ENCODE results near the gene LAMC3. TPM values are rescaled to one million over a fixed set of nuclear protein-coding genes. Genes with fewer than 3 reads are reported as not detected.
"Not testable (repeated sequence)": the region's sequence is repeated elsewhere in the genome, so short reads cannot be mapped to it uniquely, and the experiment has no call there.

The LAMC3 gene
- total RNA-seq, 2 experiments from 2014 or later = 0.66 to 1.7 TPM

DNA sequence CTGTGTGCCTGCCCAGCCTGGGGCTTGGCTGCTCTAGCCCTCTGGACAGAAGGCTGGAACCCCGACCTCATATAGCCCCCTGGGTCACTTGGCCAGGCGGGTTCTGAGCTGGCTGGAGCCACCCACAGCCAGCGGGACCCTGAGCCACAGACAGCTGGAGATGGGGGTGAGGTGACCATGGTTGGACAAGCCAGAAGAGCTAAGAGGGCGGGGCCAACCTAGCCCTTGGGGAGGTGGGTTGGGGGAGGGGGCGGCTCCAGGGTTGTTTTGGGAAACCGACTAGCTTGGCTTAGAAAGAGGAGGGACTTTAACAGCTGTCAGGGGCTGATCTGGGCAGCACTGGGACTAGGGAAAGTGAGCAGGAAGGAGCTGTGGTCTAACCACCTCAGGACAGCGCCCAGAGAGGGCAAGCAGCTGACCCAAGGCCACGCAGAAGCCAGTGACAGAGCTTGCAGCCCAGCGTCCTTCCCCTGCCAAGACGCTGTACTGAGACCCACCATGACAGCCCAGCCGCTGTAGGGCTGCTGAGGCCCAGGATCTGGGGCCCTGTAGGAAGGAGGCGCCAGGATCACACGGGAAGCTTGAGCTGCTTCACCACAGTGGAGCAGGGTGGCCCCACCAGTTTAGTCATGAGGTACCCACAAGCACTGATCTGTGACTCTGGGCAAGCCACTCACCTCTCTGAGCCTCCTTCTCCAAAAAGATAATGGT is 89.6 kb downstream of the LAMC3 start:
- Histone ChIP-seq H3K4me3 (ENCODE audit: low read length) (no peak overlapping the region), H3K36me3 (ENCODE audit: insufficient read depth, low read length) (no peaks in the 10 kb centered on the region), H3K9me3 (ENCODE audit: control insufficient read depth in 1 of 2, insufficient read depth in 1 of 2, low read length in 2 of 2) (peaks cover 0 to 12% of the 10 kb centered on the region in 2 experiments), H3K4me1 (ENCODE audit: insufficient read depth, low read length) (peaks cover 12% of the 10 kb centered on the region), H3K27ac (ENCODE audit: low read depth in 1 of 2, low read length in 2 of 2) (no peak overlapping the region), H3K27me3 (ENCODE audit: control insufficient read depth in 1 of 2, insufficient read depth in 2 of 2, low read length in 2 of 2) (peaks cover 16 to 30% of the 10 kb centered on the region in 2 experiments)
- peaks cover 40% of the 10 kb centered on the region for H3K27me3 Mint-ChIP-seq
- no peaks in the 10 kb centered on the region for H3K36me3 Mint-ChIP-seq (ENCODE audit: low read depth)
- CTCF ChIA-PET = interaction anchor here (0.5 kb wide), 2 partner anchors 19 to 443 kb away, joined by 3 to 4 read pairs; no protein-coding TSS in a partner anchor
- no peak overlapping the region for H3K4me3 Mint-ChIP-seq
- DNase-seq = no peak
- POLR2A ChIA-PET = no interaction called here
- peaks cover 9% of the 10 kb centered on the region for H3K4me1 Mint-ChIP-seq (ENCODE audit: low read depth)
- TF ChIP-seq CTCF (IDR thresholded peaks at IDR 0.05) = no peak
- ATAC-seq (ENCODE audit: poor library complexity) = no peak
- H3K9me3 Mint-ChIP-seq = no peaks in the 10 kb centered on the region
- intact Hi-C loops (cut with DNase I, micrococcal nuclease) = no loop called here
- no peak overlapping the region for H3K27ac Mint-ChIP-seq

- H3K27me3 Mint-ChIP-seq = peaks cover 39% of the 10 kb centered on the region
- peaks cover 12% of the 10 kb centered on the region for H3K4me1 ChIP-seq (ENCODE audit: insufficient read depth, low read length)
- no peaks in the 10 kb centered on the region for H3K9me3 Mint-ChIP-seq
- peaks cover 13 to 29% of the 10 kb centered on the region in 2 experiments for H3K27me3 ChIP-seq (ENCODE audit: control insufficient read depth in 1 of 2, insufficient read depth in 2 of 2, low read length in 2 of 2)
- H3K27ac Mint-ChIP-seq = no peak overlapping the region
- intact Hi-C loops (cut with DNase I, micrococcal nuclease) = no loop called here
- no peak overlapping the region for H3K27ac ChIP-seq (ENCODE audit: low read depth in 1 of 2, low read length in 2 of 2)
- peaks cover 0 to 12% of the 10 kb centered on the region in 2 experiments for H3K9me3 ChIP-seq (ENCODE audit: control insufficient read depth in 1 of 2, insufficient read depth in 1 of 2, low read length in 2 of 2)
- H3K4me3 ChIP-seq (ENCODE audit: low read length) = no peak overlapping the region
- no peaks in the 10 kb centered on the region for H3K36me3 ChIP-seq (ENCODE audit: insufficient read depth, low read length)
- DNase-seq (no peak), ATAC-seq (ENCODE audit: poor library complexity) (no peak)
- ChIA-PET POLR2A (no interaction called here), CTCF (interaction anchor here (0.5 kb wide), 2 partner anchors 19 to 442 kb away, joined by 3 to 4 read pairs; no protein-coding TSS in a partner anchor)
- H3K36me3 Mint-ChIP-seq (ENCODE audit: low read depth) = no peaks in the 10 kb centered on the region
- peaks cover 9% of the 10 kb centered on the region for H3K4me1 Mint-ChIP-seq (ENCODE audit: low read depth)
- H3K4me3 Mint-ChIP-seq = no peak overlapping the region
- TF ChIP-seq CTCF (IDR thresholded peaks at IDR 0.05) = no peak
Observed at GRCh38 chr9:131099102-131099606, 90.2 kb downstream of the LAMC3 start.

GRCh38 chr9:131099845-131100244 is 90.9 kb downstream of the LAMC3 start:
- CTCF ChIA-PET; intact Hi-C loops (cut with DNase I, micrococcal nuclease); ATAC-seq (ENCODE audit: poor library complexity); H3K4me3 ChIP-seq (ENCODE audit: low read length); H3K27ac Mint-ChIP-seq; H3K9me3 Mint-ChIP-seq; H3K36me3 Mint-ChIP-seq (ENCODE audit: low read depth); POLR2A ChIA-PET; H3K4me1 Mint-ChIP-seq (ENCODE audit: low read depth); H3K9me3 ChIP-seq (ENCODE audit: control insufficient read depth in 1 of 2, insufficient read depth in 1 of 2, low read length in 2 of 2); H3K36me3 ChIP-seq (ENCODE audit: insufficient read depth, low read length); H3K27ac ChIP-seq (ENCODE audit: low read depth in 1 of 2, low read length in 2 of 2); DNase-seq; H3K4me3 Mint-ChIP-seq: not testable (repeated sequence)
- H3K27me3 Mint-ChIP-seq = peaks cover 32% of the 10 kb centered on the region
- peaks cover 12% of the 10 kb centered on the region for H3K4me1 ChIP-seq (ENCODE audit: insufficient read depth, low read length)
- peaks cover 10 to 22% of the 10 kb centered on the region in 2 experiments for H3K27me3 ChIP-seq (ENCODE audit: control insufficient read depth in 1 of 2, insufficient read depth in 2 of 2, low read length in 2 of 2)
